ENCODE data around the gene KCNA3. TPM values are rescaled to one million over a fixed set of nuclear protein-coding genes. Genes with fewer than 3 reads are reported as not detected.
A peak's percentile ranks its signal among the peaks of the same experiment; 100 is the strongest.

Gene KCNA3
- total RNA-seq, 4 donors from 2014 or later: 0.59 to 3.8 (median 2.0) TPM

- Histone ChIP-seq H3K27me3 (peaks cover 5% of the 10 kb centered on the region), H3K27ac (no peak overlapping the region), H3K4me3 (replicated peaks in 1 of 3) (no peak overlapping the region), H3K36me3 (no peaks in the 10 kb centered on the region), H3K4me1 (peaks cover 5 to 12% of the 10 kb centered on the region in 2 donors), H3K9me3 (no peaks in the 10 kb centered on the region)
- intact Hi-C loops (cut with DNase I): no loop called here
- TF ChIP-seq POLR2A (IDR thresholded peaks at IDR 0.05) (no peak), CTCF (IDR thresholded peaks at IDR 0.05) (no peak)
- 69 to 78% methylated on average over 4 of the region's 4 CpGs for WGBS, 2 donors
- DNase-seq: no peak
Observed at GRCh38 chr1:110676970-110677369, 2.2 kb upstream of the KCNA3 start.

- DNase-seq: no peak
- intact Hi-C loops (cut with DNase I): no loop called here
- Histone ChIP-seq H3K9me3 (no peaks in the 10 kb centered on the region), H3K27me3 (peaks cover 5% of the 10 kb centered on the region), H3K27ac (no peak overlapping the region), H3K36me3 (no peaks in the 10 kb centered on the region), H3K4me1 (peaks cover 5 to 12% of the 10 kb centered on the region in 2 donors), H3K4me3 (replicated peaks in 1 of 3) (peak overlapping the region; percentile 30 to 75 (median 50))
- 14 to 20% methylated on average over 17 to 19 of the region's 57 CpGs for WGBS, 2 donors
- TF ChIP-seq POLR2A (IDR thresholded peaks at IDR 0.05) (no peak), CTCF (IDR thresholded peaks at IDR 0.05) (no peak)
Observed at GRCh38 chr1:110675060-110675791, 486 bp upstream of the KCNA3 start.

- TF ChIP-seq POLR2A (IDR thresholded peaks at IDR 0.05) (no peak), CTCF (IDR thresholded peaks at IDR 0.05) (no peak)
- no peaks in the 10 kb centered on the region for H3K9me3 ChIP-seq
- H3K27ac ChIP-seq: peak overlapping the region in 1 of 3 donors; percentile 35
- DNase-seq: peak in 1 of 2 donors; percentile 3
- 32 to 52% methylated on average over 28 to 51 of the region's 51 CpGs for WGBS, 2 donors
- intact Hi-C loops (cut with DNase I): no loop called here
- H3K27me3 ChIP-seq: peaks cover 5% of the 10 kb centered on the region
- no peaks in the 10 kb centered on the region for H3K36me3 ChIP-seq
- H3K4me1 ChIP-seq: peaks cover 5 to 12% of the 10 kb centered on the region in 2 donors
- peak overlapping the region in 1 of 3 donors; percentile 50 for H3K4me3 ChIP-seq (replicated peaks in 1 of 3)
Observed at GRCh38 chr1:110673805-110674336, 869 bp downstream of the KCNA3 start.

- no peak for DNase-seq
- Histone ChIP-seq H3K4me1 (peaks cover 5 to 12% of the 10 kb centered on the region in 2 donors), H3K9me3 (no peaks in the 10 kb centered on the region), H3K4me3 (replicated peaks in 1 of 3) (peak overlapping the region in 1 of 3 donors; percentile 50), H3K27ac (no peak overlapping the region), H3K36me3 (no peaks in the 10 kb centered on the region), H3K27me3 (peaks cover 5% of the 10 kb centered on the region)
- TF ChIP-seq CTCF (IDR thresholded peaks at IDR 0.05) (no peak), POLR2A (IDR thresholded peaks at IDR 0.05) (no peak)
- intact Hi-C loops (cut with DNase I): no loop called here
- WGBS, 2 donors: 66 to 68% methylated on average over 25 of the region's 25 CpGs
Observed at GRCh38 chr1:110673197-110673701, 1.5 kb downstream of the KCNA3 start.

GRCh38 chr1:110672753-110673108 is 2.0 kb downstream of the KCNA3 start:
- no peak for DNase-seq
- intact Hi-C loops (cut with DNase I): no loop called here
- no peaks in the 10 kb centered on the region for H3K36me3 ChIP-seq
- no peak overlapping the region for H3K4me3 ChIP-seq (replicated peaks in 1 of 3)
- H3K4me1 ChIP-seq: peaks cover 5 to 12% of the 10 kb centered on the region in 2 donors
- H3K9me3 ChIP-seq: no peaks in the 10 kb centered on the region
- no peak overlapping the region for H3K27ac ChIP-seq
- H3K27me3 ChIP-seq: peaks cover 5% of the 10 kb centered on the region
- TF ChIP-seq CTCF (IDR thresholded peaks at IDR 0.05) (no peak), POLR2A (IDR thresholded peaks at IDR 0.05) (no peak)
- WGBS, 2 donors: 49 to 56% methylated on average over 4 of the region's 4 CpGs
